ENCODE data around the gene CAMK2G.

- TF ChIP-seq CTCF (IDR thresholded peaks at IDR 0.05 in 4 of 5, conservative IDR thresholded peaks at IDR 0.05 in 1 of 5) (no peak), POLR2A (IDR thresholded peaks at IDR 0.05) (no peak)
These were observed 91.6 kb downstream of the CAMK2G start for GRCh38 chr10:73782749-73783085.
